Stimulated activated CD8-positive, alpha-beta memory T cell treated with anti-CD3 and anti-CD28 coated beads, Interleukin-4, amount 100 ng/mL, for 1 hour (primary cell): ENCODE results near the gene HMG20B.
"Not testable (repeated sequence)": the region's sequence is repeated elsewhere in the genome, so short reads cannot be mapped to it uniquely, and the experiment has no call there.

Source experiments
- DNase-seq, 2 donors: peaks; one replicate each; pipeline ENCODE4 v3.0.0-alpha.2; 2020; ENCODE audit warnings: low read depth in 2 of 2, low spot score in 1 of 2

The HMG20B gene

DNA sequence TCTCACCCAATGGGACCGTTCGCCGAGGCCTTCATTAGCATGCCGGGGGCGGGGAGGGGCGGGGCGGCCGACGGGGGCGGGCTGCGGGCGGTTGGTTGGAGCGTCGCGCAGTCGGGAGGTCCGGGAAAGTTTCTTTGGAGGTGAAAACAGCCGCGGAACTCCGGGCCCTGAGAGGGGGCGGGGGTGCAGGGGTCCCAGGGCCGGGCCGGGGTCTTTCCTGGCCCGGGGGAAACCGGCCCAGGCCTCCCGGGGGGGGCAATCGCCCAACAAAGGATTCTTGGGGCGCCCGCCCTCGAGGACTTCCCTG lies at the start of gene HMG20B:
Gene HMG20B, plus strand, starts transcription at position 90 of the 307 bp plus-strand sequence. CDS start 366 bp downstream, outside the sequence.
- no peak for DNase-seq

DNA sequence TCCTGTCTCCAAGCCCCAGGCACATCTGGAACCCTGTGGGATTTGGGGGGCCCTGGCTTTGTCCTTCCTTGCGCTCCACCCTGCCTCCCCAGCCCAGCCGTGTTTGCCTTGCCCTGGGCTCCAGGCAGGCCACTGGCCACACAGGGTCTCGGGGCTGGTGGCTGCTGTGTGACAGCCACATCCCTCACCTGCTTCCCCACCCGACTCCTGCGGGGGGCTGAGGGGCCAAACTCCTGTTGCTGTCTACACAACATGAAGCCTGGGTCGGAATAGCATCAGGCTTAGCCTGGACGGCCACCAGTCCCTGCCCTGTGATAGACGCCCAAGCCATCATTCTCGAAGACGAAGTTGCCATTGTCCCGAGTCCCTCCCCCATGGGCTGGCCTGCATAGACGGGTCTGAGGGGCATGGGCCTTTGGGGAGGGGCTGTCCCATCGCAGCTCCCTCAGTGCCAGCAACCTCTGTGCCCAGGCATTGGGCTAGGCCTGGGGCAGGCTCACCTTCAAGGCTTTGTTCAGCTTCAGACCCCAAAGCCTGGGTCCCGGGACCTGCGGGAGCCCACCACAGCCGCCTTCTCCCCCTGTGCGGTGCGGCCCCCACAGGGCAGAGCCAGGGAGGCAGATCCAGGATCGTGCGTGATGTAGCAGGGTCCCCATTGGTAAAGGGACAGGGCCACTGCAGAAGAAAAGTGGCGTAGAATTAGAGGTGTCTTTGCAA lies 49.2 kb upstream of the HMG20B start:
- DNase-seq: no peak

DNA sequence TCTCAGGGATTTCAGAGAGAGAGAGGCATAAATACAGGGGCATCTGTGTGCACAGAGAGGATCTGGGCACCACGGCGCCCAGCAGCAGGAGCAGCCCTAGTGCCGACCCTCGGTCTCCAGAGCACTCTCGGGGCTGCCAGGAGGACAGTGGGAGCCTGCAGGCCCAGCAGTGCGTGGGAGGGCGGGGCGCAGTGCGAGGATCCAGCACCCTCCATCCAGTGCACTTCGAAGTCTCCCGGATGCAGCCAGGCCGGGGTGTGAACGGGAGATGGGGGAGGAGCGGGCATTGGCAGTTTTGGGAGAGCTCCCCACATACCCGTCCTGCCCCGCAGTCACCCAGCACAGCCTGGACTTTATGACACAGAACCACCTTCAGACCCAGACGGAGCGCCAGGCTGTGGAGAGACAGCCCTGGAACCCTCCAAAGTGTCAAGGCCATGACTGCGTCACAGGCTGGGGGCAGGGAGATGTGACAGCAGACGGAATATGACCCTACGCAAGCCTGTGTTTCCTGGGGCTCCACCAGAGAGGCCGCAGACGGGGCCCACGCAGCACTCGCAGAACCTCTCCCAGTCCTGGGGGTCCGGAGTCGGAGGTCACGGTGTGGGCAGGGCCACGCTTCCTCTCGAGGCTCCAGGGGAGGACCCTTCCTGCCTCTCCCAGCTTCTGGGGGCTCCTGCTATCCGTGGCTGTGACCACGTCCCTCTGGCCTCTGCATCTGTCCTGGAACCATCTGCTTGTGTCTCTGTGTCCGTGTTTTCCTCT lies 48.5 kb upstream of the HMG20B start:
- no peak for DNase-seq

DNA sequence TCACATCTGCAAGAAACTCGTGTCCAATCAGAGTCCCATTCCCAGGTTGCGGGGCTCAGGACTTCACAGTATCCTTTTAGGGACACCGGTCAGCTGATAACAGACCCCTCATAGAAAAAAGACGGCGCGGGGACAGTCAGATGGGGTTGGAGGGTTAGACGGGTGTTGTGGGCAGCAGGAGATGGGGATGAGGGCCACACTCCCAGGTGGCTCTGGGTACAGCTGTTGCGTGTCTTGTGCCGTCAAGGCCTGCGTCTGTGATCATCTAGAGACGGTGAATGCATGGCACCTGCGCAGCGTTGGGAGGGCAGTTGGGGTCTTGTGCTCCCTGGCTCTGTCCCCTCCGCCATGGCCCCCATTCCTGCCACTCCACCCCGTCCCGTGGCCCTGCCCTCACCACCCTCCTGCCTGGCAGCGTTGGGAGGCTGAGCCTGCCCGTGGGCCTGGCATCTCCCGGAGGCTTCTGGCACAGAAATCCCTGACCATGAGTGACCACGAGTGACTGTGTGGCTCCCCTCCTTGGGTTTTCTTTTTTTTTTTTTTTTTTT lies 47.8 kb upstream of the HMG20B start:
- no peak for DNase-seq

DNA sequence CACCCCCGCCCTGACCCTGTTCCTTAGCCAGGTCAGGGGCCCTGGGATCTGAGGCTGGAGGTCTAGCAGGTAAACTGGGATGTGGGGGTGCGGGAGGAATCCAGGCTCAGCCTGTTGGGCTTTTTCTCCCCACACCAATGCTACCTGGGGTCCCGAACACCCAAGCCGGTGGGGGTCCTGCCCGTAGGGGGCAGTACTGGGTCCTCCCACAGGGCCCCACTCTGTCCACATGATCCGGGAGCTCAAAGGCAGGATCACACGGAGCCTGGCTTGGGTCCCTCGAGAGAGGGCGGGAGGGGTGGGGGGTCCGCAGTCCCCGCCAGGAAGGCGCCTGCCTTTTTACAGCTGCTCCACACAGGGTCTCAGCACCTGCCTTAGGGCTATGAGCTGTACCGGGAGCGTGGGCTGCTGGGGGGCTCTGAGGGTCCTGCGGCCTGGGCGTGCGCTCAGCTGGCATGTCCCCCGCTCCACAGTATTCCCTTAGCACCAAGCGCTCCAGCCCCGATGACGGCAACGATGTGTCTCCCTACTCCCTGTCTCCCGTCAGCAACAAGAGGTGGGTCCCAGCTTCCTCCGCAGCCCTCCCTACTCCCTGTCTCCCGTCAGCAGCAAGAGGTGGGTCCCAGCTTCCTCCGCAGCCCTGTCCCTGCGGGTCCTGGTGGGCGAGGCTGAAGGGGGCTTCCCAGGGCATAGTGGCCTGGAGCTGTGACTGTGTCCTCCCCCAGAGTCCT lies 46.1 kb upstream of the HMG20B start:
- no peak for DNase-seq

DNA sequence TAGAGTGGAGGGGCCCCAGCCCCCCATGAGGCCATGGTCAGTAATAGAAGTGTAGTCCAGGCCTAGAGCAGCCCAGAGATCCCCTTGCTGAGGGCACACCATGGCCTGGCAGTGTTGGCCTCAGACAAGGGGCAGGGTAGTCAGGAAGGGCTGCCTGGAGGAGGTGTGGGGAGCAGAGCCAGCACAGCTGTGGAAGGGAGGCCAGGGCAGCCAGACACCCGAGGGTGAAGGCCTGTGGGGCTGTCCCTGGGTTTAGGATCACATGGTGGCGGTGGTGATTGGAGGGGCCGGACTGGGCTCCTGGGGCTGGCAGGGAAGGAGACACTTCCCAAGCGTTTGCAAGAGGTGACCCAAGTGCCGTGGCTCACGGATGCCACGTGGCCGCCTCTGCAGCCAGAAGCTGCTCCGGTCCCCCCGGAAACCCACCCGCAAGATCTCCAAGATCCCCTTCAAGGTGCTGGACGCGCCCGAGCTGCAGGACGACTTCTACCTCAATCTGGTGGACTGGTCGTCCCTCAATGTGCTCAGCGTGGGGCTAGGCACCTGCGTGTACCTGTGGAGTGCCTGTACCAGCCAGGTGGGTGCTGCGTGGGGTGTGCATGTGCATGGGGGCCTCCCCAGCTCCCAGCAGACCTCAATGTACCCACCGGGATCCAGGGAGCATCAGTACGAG lies 45.4 kb upstream of the HMG20B start:
- DNase-seq: no peak

DNA sequence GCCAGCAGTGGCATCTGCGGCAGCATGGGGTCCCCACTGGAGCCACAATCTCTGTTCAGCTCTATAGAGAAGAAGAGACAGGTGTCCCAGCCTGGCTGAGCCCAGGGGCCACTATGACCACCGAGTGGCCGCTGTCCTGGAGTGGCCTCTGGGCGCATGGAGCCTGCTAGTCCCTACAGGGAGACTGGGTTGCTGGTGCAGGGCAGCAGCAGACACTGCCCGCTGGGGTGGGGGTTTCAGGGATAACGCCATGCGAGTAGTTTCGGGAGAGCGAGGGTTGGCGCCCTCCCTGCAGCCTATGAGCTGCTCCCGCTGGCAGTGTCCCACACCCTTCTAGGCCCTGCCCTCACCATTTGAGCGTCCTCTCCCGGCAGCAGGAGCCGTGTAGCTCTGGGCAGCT lies 44.7 kb upstream of the HMG20B start:
- DNase-seq: no peak

DNA sequence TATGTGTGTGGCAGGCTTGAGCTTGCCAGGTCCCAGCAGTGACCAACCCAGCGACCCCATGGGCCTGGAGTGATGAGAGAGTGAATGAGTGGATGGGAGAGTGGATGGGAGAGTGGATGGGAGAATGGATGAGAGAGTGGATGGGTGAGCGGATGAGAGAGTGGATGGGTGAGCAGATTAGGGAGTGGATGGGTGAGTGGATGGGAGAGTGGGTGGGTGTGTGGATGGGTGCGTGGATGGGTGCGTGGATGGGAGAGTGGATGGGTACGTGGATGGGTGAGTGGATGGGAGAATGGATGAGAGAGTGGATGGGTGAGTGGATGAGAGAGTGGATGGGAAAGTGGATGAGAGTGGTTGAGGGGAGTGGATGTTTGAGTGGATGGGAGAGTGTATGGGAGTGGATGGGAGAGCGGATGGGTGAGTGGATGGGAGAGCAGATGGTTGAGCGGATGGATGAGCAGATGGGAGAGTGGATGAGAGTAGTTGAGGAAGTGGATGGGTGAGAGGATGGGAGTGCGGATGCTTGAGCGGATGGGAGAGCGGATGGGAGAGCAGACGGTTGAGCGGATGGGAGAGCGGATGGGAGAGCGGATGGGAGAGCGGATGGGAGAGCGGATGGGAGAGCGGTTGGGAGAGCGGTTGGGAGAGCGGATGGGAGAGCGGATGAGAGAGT lies 44.1 kb upstream of the HMG20B start:
- no peak for DNase-seq

DNA sequence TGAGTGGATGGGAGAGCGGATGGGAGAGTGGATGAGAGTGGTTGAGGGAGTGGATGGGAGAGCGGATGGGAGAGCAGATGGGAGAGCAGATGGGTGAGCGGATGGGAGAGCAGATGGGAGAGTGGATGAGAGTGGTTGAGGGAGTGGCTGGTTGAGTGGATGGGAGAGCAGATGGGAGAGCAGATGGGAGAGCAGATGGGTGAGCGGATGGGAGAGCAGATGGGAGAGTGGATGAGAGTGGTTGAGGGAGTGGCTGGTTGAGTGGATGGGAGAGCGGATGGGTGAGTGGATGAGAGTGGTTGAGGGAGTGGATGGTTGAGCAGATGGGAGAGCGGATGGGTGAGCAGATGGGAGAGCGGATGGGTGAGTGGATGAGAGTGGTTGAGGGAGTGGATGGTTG lies 43.4 kb upstream of the HMG20B start:
- DNase-seq: not testable (repeated sequence)

DNA sequence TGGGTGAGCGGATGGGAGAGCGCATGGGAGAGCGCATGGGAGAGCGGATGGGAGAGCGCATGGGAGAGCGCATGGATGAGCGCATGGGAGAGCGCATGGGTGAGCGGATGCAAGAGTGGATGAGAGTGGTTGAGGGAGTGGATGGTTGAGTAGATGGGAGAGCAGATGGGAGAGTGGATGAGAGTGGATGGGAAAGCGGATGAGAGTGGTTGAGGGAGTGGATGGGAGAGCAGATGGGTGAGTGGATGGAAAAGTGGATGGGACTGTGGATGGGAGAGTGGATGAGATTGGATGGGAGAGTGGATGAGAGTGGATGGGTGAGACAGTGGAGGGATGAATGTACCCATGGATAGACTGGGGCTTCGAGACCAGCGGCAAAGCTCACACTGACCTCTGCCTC lies 42.4 kb upstream of the HMG20B start:
- DNase-seq: no peak

DNA sequence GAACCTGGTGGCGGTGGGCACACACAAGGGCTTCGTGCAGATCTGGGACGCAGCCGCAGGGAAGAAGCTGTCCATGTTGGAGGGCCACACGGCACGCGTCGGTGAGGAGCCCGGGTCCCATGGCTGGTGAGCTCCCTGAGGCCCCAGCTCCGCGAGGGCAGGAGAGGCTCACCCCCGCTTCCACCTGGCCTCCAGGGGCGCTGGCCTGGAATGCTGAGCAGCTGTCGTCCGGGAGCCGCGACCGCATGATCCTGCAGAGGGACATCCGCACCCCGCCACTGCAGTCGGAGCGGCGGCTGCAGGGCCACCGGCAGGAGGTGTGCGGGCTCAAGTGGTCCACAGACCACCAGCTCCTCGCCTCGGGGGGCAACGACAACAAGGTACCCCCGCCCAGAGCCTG lies 41.0 kb upstream of the HMG20B start:
- no peak for DNase-seq

DNA sequence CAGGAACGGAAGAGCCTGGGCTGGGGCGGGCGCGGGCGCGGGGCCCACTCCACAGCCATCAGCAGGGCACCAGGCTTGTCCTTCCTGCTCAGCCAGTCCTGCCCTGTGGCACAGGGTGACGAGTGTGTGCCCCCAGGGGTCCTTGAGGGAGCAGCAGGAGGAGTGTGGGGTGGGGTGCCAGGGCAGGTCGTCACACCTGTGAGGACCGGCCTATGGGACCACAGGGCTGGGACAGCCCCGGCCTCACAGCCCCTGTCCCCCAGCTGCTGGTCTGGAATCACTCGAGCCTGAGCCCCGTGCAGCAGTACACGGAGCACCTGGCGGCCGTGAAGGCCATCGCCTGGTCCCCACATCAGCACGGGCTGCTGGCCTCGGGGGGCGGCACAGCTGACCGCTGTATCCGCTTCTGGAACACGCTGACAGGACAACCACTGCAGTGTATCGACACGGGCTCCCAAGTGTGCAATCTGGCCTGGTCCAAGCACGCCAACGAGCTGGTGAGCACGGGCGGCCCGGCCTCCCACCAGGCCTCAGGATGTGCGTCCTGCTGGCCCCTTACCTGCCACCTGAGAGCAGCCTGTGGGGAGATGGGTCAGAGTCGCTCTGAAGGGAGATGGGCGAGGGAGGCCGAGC lies 40.5 kb upstream of the HMG20B start:
- DNase-seq: no peak

DNA sequence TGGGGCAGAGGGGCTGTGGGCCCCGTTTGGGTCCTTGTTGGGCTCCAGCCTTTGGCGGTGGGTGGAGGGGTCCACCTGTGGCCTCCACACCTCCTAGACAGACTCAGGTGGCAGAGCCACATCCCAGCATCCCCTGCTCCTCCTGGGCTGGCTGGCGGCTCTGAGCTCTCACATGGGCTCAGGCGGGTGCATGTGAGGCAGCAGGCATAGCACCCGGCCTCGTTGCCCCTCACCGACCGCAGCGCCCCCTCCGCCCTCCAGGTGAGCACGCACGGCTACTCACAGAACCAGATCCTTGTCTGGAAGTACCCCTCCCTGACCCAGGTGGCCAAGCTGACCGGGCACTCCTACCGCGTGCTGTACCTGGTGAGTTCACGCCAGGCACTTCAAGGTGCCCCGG lies 39.7 kb upstream of the HMG20B start:
- no peak for DNase-seq

DNA sequence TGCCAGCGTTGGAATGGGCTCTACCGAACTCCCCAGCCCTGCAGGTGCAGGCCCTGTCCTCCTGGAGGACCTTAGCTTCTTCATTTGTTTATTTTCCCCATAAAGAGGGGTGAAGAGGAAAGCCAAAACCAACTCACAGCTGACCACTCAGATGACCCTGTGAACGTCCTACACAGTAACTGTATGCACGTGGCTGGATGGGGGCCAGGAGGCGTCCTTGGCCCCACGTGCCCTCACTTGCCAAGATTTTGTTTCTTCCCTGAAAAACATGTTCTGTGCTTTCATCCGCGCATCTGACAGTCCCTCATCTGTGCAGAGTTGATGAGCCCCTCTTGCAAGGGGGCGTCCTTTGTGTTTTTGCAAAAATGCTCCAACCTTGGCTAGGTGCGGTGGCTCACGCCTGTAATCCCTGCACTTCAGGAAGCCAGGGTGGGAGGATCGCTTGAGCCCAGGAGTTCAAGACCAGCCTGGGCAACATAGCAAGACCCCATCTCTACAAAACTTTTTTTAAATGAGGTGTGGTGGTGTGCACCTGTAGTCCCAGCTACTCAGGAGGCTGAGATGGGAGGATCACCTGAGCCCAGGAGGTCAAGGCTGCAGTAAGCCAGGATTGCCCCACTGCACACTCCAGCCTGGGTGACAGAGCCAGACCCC lies 39.1 kb upstream of the HMG20B start:
- DNase-seq: no peak

DNA sequence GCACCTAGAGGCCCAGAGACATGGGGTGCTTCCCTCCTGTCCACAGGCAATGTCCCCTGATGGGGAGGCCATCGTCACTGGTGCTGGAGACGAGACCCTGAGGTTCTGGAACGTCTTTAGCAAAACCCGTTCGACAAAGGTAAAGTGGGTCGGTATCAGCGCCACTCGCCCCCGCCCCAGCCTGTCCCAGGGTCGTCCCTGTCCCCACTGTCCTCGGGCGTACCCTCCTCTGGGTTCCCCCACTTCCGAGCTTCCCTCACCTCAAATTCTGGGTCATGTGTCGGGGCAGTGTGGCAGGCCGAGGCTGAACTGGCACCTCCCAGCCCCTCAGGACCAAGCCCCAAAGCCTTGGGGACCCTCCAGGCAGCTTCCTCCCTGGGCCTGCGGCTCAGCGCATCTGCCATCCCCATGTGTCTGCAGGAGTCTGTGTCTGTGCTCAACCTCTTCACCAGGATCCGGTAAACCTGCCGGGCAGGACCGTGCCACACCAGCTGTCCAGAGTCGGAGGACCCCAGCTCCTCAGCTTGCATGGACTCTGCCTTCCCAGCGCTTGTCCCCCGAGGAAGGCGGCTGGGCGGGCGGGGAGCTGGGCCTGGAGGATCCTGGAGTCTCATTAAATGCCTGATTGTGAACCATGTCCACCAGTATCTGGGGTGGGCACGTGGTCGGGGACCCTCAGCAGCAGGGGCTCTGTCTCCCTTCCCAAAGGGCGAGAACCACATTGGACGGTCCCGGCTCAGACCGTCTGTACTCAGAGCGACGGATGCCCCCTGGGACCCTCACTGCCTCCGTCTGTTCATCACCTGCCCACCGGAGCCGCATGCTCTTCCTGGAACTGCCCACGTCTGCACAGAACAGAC lies 38.1 kb upstream of the HMG20B start:
- no peak for DNase-seq

DNA sequence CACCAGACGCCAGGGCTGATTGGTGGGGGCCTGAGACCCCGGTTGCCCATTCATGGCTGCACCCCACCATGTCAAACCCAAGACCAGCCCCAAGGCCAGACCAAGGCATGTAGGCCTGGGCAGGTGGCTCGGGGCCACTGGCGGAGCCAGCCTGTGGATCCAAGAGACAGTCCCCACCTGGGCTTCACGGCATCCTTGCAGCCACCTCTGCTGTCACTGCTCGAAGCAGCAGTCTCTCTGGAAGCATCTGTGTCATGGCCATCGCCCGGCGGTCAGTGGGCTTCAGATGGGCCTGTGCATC lies 37.6 kb upstream of the HMG20B start:
- no peak for DNase-seq

DNA sequence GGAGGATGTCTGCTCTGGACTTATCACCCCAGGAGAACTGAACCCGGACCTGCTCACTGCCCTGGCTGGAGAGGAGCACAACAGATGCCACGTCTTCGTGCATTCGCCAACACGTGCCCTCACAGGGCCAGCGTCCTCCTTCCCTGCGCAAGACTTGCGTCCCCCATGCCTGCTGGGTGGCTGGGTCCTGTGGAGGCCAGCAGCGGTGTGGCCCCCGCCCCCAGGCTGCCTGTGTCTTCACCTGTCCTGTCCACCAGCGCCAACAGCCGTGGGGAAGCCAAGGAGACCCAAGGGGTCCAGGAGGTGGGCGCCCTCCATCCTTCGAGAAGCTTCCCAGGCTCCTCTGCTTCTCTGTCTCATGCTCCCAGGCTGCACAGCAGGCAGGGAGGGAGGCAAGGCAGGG lies 37.2 kb upstream of the HMG20B start:
- DNase-seq: no peak

DNA sequence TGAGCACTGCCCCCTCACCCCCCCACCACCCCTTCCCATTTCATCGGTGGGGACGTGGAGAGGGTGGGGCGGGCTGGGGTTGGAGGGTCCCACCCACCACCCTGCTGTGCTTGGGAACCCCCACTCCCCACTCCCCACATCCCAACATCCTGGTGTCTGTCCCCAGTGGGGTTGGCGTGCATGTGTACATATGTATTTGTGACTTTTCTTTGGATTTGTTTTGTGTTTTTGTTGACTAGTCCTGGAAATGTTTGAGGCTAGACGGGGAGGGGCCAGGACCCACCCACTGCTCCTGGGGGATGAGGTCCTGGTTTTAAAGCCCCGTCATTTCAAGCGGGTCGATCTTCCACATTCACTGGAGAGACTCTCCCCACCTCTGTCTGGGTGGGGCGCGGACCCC lies 36.8 kb upstream of the HMG20B start:
- no peak for DNase-seq

DNA sequence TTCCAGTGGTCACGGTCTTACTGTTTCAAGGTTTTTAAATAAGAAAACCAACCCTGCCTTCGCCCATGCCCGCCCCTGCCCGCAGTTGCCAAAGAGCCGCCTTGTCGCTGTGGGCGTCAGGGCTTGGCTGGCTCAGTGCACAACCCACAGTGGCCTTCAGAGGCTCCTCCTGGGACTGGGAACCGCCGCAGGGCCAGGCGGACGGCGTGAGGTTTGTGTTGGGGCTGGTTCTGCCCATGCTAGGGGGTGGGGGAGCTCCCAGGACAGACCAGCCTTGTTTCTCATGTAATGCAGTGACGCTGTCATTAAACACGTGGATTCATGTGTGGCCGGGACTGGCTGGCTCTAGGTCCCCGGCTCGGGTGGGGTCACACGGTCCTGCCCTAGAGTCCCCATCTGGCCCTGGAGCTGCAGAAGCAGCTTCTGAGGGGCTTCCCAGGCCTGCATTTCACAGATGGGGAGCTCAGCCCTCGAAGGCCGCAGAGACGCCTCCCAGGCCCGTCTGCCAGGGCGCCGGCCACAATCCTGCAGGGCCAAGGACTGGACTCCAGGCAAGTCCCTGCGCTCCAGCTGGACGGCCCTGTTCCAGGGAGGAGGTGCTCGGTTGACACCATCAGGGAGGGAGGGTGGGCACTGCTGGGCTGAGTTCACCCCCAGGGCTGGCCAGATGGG lies 36.2 kb upstream of the HMG20B start:
- DNase-seq: no peak
